DOHH2 (cell line): ENCODE measurements around the gene HSPB8.

Experiments
- CTCF ChIP-seq: fragments of 200-600 bp; sonication (generic); IDR thresholded peaks from one replicate; pipeline ENCODE4 v1.5.1; 2014; ENCODE audit warnings: antibody characterized with exemption, mild to moderate bottlenecking, low read depth, low read length; ENCODE audit not compliant: poor library complexity, severe bottlenecking
- EZH2phosphoT487 ChIP-seq: fragments of 200-600 bp; sonication (generic); IDR thresholded peaks from 2 replicates; pipeline ENCODE4 v1.6.1; 2017; ENCODE audit warnings: borderline replicate concordance, mild to moderate bottlenecking, antibody characterized with exemption, low read length, moderate library complexity, mixed read lengths

GRCh38 chr12:119181202-119181601, 2.5 kb downstream of the HSPB8 start:
- TF ChIP-seq CTCF (no peak), EZH2phosphoT487 (no peak)
